NB4 (cell line): ENCODE results near the gene KRT32.

Experiments
- CTCF ChIP-seq: IDR thresholded peaks from one replicate; pipeline ENCODE4 v1.5.1; 2012; ENCODE audit warnings: low read depth, low read length
- MAX ChIP-seq: IDR thresholded peaks from 2 replicates; pipeline ENCODE4 v1.6.1; 2011; ENCODE audit warnings: low read depth, low read length
- MYC ChIP-seq: IDR thresholded peaks from 2 replicates; pipeline ENCODE4 v1.6.1; 2011; ENCODE audit warnings: low read depth, low read length
- POLR2A ChIP-seq: IDR thresholded peaks from 2 replicates; pipeline ENCODE4 v1.6.1; 2011; ENCODE audit warnings: mild to moderate bottlenecking; ENCODE audit not compliant: insufficient read length; ENCODE audit errors: extremely low read depth

DNA sequence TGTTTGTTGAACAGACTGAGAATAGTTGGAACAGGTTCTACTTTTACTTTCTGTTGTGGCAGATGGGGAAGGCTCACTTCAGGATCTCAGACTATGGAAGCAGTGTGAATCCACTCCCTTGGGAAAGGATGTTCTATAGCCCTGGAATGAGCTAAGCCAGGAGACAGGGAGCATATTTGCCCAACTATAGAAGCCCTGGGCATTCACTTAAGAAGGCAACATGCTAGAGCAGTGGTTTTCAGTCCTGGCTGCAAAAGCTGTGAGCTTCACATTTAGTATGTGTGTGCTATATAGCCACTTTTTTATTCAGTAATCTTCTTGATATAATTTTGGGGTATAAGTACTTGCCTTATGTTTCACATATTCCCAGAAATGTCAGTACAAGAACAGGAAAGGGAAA is 1.2 kb upstream of the KRT32 start:
- no peak for TF ChIP-seq CTCF
- TF ChIP-seq POLR2A = no peak
- no peak for TF ChIP-seq MYC
- no peak for TF ChIP-seq MAX
